ENCODE data around the gene DNAI1.

Gene DNAI1

GRCh38 chr9:34546834-34547827, 88.5 kb downstream of the DNAI1 start:
- DNase-seq: peak in 3 of 5 experiments; percentile 21 to 62 (median 37)

DNA sequence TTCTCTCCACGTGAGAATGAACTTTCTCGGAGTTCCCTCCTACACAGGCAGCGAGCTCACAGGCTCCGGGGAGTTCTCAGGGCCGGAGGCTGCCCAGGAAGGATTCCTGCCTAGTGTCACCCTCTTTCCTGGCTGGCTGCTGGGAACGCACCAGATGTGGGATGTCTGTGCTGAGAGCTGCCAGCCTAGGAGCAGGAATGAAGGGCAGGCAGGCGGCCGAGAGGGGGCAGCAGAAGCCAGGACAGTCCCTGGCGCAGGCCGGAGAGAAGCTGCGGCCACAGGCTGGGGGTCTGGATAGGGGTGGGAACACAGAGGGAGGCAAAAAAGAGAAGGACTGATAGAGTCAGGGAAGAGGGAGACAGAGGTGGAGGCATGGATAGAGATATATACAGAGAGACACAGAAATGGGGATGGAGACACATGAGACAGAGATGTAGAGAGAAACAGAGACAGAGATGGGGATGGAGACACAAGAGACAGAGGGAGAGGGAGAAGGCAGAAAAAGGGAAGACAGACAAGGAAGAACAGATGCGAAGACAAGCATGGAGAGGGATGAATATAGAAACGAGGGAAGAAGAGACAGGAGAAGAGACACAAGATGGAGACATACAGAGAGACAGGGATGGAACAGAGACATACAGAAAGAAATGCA, 89.5 kb downstream of the DNAI1 start:
- DNase-seq: peak in 1 of 5 experiments; percentile 14

DNA sequence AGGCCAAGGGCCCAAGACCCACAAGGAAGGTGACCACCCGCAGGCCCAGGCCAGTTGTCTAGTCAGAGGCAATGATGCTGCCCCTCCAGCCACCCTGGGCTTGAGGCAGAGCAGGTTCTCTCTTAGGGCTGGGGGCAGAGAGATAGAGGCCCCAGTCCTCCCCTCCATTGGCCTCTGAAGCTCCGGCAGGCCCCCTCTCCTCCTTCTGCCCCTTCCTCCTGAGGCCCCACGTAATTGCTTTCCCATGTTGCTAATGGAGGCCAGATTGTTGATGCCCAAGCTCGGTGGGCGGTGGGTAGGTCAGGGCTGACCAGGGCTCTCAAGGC, 90.8 kb downstream of the DNAI1 start:
- DNase-seq: no peak

- DNase-seq: no peak
These were observed 91.5 kb downstream of the DNAI1 start for GRCh38 chr9:34550016-34550680.

- no peak for DNase-seq
These were observed 92.2 kb downstream of the DNAI1 start for GRCh38 chr9:34550681-34551270.

- DNase-seq: no peak
These were observed 93.4 kb downstream of the DNAI1 start for GRCh38 chr9:34551751-34552605.

- DNase-seq: no peak
These were observed 94.0 kb downstream of the DNAI1 start for GRCh38 chr9:34552606-34552981.

DNA sequence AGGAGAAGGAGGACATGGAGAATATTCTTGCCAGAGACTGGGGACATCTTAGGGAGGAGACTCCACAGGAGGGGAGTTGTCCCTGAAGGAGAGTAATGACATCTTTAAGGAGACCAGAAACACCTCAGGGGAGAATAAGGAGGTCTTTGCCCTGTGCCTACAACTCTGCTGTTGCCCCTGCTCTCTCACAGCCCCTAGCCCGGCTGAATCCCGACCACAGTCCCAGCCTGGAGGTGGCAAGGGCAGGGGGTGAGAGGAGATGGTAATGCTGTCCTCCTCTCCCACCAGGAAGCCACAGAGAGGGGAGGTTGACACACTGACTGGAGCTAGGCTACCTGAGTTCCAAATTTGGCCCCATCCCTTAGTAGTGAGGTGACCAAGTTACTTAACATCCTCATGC, 94.4 kb downstream of the DNAI1 start:
- DNase-seq: no peak

GRCh38 chr9:34553511-34554021, 95.0 kb downstream of the DNAI1 start:
- DNase-seq: no peak

DNA sequence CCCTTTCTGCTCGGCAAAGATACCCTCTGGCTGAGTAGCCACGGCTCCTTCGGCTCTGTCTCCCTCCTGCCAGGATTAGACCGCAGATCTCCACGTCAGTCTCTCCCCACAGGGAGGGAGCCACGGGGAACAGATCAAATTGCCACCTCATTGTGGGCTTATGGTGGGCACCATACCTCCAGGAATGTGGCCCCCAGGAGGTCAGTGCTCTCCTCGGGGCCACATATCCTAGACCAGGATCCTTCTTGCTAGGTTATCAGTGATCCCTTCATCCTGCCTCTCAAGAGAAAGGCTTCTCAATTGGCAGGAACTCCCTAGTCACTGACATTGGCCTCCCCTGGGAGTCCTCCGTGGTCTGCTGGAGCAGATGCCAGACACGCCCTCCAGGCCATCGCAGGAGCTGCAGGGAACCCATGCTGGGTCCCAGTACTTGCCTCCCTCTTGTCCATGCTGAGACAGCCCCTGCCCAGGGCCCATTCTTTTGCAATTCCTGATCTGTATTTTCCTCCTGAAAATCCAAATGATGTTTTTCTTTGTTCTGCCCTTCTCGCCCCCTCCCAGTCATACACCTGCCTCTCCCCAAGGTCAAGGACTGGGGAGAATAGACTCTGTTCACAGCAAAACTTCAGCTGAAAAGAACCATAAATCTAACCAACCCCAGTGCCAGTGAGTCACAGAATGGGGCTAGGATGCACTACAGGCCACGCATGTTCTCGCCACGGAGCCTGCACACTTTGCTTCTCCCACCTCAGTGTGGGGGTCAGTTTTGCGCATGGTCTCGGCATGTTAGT, 95.8 kb downstream of the DNAI1 start:
- no peak for DNase-seq

- no peak for DNase-seq
These were observed 96.4 kb downstream of the DNAI1 start for GRCh38 chr9:34555002-34555348.

DNA sequence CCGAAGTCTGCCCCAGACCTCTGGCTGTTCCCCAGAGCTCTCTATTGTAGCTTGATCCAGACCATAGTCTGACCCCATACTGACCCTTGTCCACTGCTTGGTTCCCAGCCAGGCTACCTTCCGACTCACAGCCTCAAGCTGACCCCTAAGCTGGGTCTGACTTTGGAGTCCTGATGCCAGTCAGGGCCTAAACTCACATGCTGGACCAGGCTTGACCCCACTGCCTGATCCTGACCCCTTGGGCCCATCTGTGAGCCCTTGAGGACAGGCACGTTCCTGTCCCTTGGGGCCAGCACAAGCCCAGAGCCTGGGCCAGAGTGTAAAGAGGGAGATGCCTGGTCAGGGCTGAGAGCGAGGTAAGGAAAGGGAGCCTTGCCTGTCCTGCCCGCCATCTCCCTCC, 96.9 kb downstream of the DNAI1 start:
- DNase-seq: no peak

DNA sequence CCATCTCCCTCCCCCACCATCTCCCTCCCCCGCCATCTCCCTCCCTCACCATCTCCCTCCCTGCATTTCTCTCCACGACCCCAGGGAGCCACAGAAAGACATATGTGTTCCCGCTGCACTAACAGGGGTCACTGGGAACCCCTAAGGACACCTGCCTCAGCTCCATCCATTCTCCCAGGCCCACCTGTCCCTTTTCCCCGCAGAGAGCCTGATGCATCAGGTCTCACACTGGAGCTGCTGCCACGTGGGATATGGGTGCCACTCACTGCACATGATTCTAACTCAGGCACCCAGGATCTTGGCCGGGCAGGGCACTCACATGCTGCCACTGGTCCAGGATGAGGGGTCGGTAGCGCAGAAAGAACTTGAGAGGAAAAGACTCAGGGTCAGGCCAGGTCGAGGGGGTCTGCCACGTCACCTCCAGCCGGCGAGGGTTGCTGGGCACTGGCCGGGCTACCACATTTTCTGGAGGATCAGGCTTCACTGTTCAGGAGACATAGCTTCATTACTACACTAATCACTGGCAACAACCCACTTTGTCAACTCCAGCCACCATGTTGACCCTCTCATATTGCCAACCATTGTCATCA, 97.4 kb downstream of the DNAI1 start:
- DNase-seq: no peak

GRCh38 chr9:34556949-34557348, 98.3 kb downstream of the DNAI1 start:
- no peak for DNase-seq

DNA sequence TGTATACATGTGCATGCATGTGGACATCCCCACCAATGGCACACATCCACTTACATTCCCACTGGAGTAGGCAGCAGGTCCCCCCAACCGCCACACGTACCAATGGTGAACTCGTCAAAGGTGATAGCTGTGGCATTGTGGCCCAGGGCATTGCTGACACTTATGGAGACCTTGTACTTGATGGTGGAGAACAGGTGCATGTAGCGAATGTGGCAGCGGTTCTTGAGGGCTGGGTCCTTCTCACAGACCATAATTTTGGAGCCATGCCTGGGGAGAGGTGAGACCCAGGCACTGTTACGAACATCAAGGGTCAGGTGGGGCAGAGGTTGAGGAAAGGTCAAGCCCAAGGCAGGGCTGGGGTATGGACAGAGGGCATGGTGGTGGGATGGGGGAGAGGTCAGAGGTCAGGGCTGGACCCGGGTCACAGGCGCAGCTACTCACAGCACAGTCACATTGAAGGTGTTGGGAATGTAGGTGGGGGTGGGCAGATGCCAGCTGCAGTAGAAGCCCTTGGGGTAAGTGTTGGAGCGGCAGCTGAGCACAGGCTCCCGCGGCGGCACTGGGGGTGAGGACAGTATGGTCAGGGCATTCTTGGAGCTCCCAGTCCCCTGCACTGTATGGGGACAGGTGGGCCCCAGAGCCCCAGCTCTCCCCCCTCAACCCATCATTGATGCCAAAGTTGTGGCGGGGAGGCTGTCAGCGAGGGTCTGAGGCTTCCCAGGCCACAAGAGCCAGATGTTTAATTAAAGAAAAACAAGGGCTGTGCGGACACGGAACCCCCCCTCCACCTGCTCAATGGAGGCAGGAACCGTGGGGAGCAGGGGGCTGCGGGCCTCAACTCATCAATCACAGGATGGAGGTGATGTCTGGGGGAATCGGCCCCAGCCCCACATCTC, 99.1 kb downstream of the DNAI1 start:
- no peak for DNase-seq

DNA sequence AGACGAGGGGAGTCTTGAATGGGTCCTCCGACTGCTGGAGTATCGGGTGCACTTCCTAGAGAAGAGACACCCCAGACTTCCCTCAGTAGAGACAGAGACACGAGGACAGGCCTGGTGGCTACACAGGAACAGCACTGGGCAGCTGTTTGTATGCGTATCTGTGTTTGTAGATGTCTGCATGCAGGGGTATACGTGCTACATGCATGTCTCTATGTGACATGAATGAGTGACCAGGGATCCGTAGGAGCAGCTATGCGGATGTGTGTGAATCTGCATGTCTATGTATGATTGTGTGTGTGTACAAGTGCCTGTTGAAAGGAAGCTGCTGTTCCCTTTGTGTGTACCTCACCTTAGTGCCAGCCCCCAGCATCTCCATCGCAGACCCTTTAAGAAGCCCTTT, 99.8 kb downstream of the DNAI1 start:
- DNase-seq: no peak

GRCh38 chr9:34558919-34559623, 100.5 kb downstream of the DNAI1 start:
- no peak for DNase-seq

DNA sequence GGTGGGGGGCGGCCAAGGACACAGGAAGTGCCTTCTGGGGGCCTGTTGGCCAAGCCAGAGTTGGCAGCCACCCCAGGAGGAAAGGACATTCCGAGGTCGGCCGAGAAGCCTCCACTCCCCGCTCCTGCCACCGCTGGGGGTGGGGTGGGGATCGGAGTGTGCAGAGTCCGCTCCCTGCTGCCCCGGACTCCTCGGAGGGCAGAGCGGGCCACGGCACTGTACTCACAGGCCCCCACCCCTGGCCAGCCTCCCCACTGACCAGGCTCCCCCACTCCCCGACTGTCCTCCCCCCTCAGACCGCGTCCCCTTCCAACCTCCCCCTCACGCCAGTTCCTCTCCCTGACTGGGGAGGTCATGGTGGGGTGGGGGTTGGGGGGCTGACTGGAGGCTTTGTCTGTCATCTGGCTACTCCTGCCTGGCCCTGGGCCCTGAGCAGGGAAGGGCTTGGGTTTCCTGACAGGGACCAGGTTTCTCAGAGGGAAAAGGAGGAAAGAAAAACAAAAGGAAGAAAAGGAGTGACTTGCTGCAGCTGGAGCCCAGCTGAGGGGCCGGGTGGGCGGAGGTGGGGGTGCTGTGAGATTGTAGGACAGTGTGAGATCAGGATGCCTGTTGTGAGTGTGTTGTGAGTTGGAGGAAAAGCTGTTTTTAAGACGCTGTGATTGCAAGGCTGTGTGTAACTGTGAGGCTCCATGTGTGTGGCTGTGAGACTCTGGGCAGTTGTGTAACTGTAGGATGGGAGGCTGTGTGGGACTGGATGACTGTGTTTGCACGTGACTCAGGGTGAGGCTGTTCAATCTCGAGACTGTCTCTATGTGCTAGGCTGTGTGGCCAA, 101.2 kb downstream of the DNAI1 start:
- no peak for DNase-seq

All from T-helper 2 cell (primary cell).